MM.1S (cell line): ENCODE data around the gene R3HDM2.

ENCODE experiments used
- EZH2 ChIP-seq: fragments of 300-600 bp; sonication (generic); optimal IDR thresholded peaks from 2 replicates; pipeline ENCODE3; 2017; ENCODE audit warnings: low read depth, mild to moderate bottlenecking, antibody characterized with exemption, low read length, mixed read lengths
- EZH2phosphoT487 ChIP-seq: fragments of 300-600 bp; sonication (generic); IDR thresholded peaks from 2 replicates; pipeline ENCODE4 v1.6.1; 2018; ENCODE audit warnings: antibody characterized with exemption, low read length
- TF ChIP-seq, protein P1 (sequence below): fragments of 300-600 bp; sonication (generic); IDR thresholded peaks from 2 replicates; pipeline ENCODE4 v1.5.1; 2016; ENCODE audit warnings: antibody characterized with exemption, low read length, mixed read lengths

DNA sequence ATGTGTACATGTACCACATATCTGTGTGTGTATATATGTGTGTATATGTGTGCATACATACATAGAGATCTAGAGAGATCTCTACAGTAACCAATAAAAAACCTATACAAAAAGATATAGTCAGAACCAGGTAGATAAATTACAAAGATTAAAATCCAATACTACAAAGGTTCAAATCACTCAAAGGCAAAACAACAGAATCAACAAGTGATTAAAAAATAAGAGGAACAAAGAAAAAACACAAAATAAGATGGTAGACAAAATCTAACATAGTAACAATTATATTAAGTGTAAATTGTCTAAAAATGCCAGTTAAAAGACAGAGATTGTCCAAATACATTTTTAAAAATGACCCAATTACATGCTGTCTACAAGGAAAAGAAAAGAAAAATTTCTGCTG is 83.6 kb downstream of the R3HDM2 start:
- TF ChIP-seq, protein P1, sequence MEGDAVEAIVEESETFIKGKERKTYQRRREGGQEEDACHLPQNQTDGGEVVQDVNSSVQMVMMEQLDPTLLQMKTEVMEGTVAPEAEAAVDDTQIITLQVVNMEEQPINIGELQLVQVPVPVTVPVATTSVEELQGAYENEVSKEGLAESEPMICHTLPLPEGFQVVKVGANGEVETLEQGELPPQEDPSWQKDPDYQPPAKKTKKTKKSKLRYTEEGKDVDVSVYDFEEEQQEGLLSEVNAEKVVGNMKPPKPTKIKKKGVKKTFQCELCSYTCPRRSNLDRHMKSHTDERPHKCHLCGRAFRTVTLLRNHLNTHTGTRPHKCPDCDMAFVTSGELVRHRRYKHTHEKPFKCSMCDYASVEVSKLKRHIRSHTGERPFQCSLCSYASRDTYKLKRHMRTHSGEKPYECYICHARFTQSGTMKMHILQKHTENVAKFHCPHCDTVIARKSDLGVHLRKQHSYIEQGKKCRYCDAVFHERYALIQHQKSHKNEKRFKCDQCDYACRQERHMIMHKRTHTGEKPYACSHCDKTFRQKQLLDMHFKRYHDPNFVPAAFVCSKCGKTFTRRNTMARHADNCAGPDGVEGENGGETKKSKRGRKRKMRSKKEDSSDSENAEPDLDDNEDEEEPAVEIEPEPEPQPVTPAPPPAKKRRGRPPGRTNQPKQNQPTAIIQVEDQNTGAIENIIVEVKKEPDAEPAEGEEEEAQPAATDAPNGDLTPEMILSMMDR, result no peak
- TF ChIP-seq EZH2phosphoT487, result no peak
- no peak for TF ChIP-seq EZH2
